BJ (cell line): ENCODE results near the gene HSPG2. TPM values are rescaled to one million over a fixed set of nuclear protein-coding genes. Genes with fewer than 3 reads are reported as not detected.
A peak's percentile ranks its signal among the peaks of the same experiment; 100 is the strongest.

Source experiments
- CTCF ChIA-PET: fragments of 350-600 bp; formaldehyde crosslinking; extraction: SDS; loops from one replicate; lab custom pipeline; 2021; ENCODE audit warnings: antibody characterized with exemption, inconsistent platforms; lab: Yijun Ruan, JAX
- POLR2A ChIA-PET: fragments of 300-600 bp; sonication (Branson Sonifier 250); formaldehyde crosslinking; extraction: SDS; loops from one replicate; lab custom pipeline; 2021; ENCODE audit warnings: antibody characterized with exemption; lab: Charles Lee
- DNase-seq: peaks from one replicate; pipeline ENCODE4 v3.0.0-alpha.2; 2011; ENCODE audit warnings: low read depth
- H3K27me3 ChIP-seq: 2 replicates; pipeline ENCODE4 v1.6.0; 2011; ENCODE audit warnings: low read length; ENCODE audit not compliant: control insufficient read depth, insufficient read depth
- H3K36me3 ChIP-seq: 2 replicates; pipeline ENCODE4 v1.5.1; 2011; ENCODE audit warnings: low read length; ENCODE audit not compliant: control insufficient read depth, insufficient read depth
- H3K4me3 ChIP-seq: 2 replicates; pipeline ENCODE4 v1.5.1; 2011; ENCODE audit warnings: low read depth, mild to moderate bottlenecking, control low read depth, low read length
- CTCF ChIP-seq: IDR thresholded peaks from 2 replicates; pipeline ENCODE4 v1.5.1; 2011; ENCODE audit warnings: low read depth, mild to moderate bottlenecking, control low read depth, inconsistent platforms, low read length, moderate library complexity; ENCODE audit not compliant: insufficient read depth
- polyA plus RNA-seq: library from polyadenylated mRNA; depleted of rRNA; stranded (reverse); fragments of >200 nt; gene quantifications from 2 replicates; pipeline ENCODE4 v1.2.3, GENCODE V29; 2011

HSPG2 gene
- polyA plus RNA-seq, 1 experiment: 45.1 TPM

- ChIA-PET CTCF (no interaction called here), POLR2A (interaction anchor here (0.6 kb wide), 1 partner anchor 147 kb away, joined by 6 read pairs; no protein-coding TSS in a partner anchor)
- no peak for DNase-seq
- peaks cover 32% of the 10 kb centered on the region for H3K36me3 ChIP-seq
- H3K27me3 ChIP-seq: no peaks in the 10 kb centered on the region
- H3K4me3 ChIP-seq: no peak overlapping the region
- TF ChIP-seq CTCF: no peak
Measured at GRCh38 chr1:21820597-21821232, 116.4 kb downstream of the HSPG2 start.

- DNase-seq: no peak
- TF ChIP-seq CTCF: no peak
- H3K36me3 ChIP-seq: peaks cover 17% of the 10 kb centered on the region
- ChIA-PET CTCF (no interaction called here), POLR2A (no interaction called here)
- H3K4me3 ChIP-seq: no peak overlapping the region
- H3K27me3 ChIP-seq: no peaks in the 10 kb centered on the region
Measured at GRCh38 chr1:21818656-21819055, 118.5 kb downstream of the HSPG2 start.

GRCh38 chr1:21816602-21817302 lies 120.4 kb downstream of the HSPG2 start:
- no peak for TF ChIP-seq CTCF
- ChIA-PET POLR2A (no interaction called here), CTCF (interaction anchor here (1.0 kb wide), 1 partner anchor 15 kb away, joined by 3 read pairs; no protein-coding TSS in a partner anchor)
- no peaks in the 10 kb centered on the region for H3K27me3 ChIP-seq
- no peak overlapping the region for H3K4me3 ChIP-seq
- peaks cover 4% of the 10 kb centered on the region for H3K36me3 ChIP-seq
- peak; percentile 15 for DNase-seq

GRCh38 chr1:21815724-21816321 lies 121.3 kb downstream of the HSPG2 start:
- Histone ChIP-seq H3K27me3 (no peaks in the 10 kb centered on the region), H3K36me3 (no peaks in the 10 kb centered on the region; the same call in 1 of the 2 replicates), H3K4me3 (no peak overlapping the region)
- ChIA-PET CTCF (interaction anchor here (0.9 kb wide), 1 partner anchor 10 kb away, joined by 6 read pairs; no protein-coding TSS in a partner anchor), POLR2A (no interaction called here)
- TF ChIP-seq CTCF: no peak
- DNase-seq: no peak

GRCh38 chr1:21814981-21815582 lies 122.0 kb downstream of the HSPG2 start:
- no peak for DNase-seq
- H3K27me3 ChIP-seq: no peaks in the 10 kb centered on the region
- H3K36me3 ChIP-seq: no peaks in the 10 kb centered on the region
- POLR2A ChIA-PET: no interaction called here
- TF ChIP-seq CTCF: no peak
- CTCF ChIA-PET: interaction anchor here (0.9 kb wide), 1 partner anchor 9 kb away, joined by 6 read pairs; no protein-coding TSS in a partner anchor
- no peak overlapping the region for H3K4me3 ChIP-seq
